GM12865 (cell line): ENCODE data around the gene PPP2R3A.

Source experiments
- DNase-seq: peaks from one replicate; pipeline ENCODE4 v3.0.0; 2010; ENCODE audit warnings: low read depth
- H3K4me3 ChIP-seq: 2 replicates; pipeline ENCODE4 v1.5.1; 2011; ENCODE audit warnings: mild to moderate bottlenecking, low read depth, low read length, control low read depth
- TF ChIP-seq, protein P1 (sequence below): IDR thresholded peaks from 2 replicates; pipeline ENCODE4 v1.5.1; 2011; ENCODE audit warnings: low read length, control low read depth, low read depth, inconsistent platforms; ENCODE audit not compliant: insufficient read depth; ENCODE audit errors: missing control alignments

Gene PPP2R3A

DNA sequence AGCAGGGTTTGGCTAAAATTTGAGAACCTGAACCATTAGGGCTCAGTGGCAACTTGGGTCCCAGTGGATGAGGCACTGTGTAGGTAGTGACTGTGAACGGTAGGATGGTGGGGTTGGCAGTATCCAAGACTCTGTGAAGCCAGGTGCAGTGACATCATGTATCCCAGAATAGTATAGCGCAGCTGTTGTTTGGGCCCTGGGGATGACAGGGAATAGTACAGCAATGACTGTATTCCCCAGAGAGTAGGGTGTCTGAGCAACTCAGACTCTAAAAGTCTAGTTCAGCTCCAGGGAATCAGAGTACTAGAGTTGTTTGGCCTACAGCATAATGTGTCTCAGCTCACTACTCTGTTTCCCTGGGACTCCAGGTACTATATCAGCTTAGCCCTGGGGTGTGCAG is 20.7 kb upstream of the PPP2R3A start:
- no peak for DNase-seq
- TF ChIP-seq, protein P1, sequence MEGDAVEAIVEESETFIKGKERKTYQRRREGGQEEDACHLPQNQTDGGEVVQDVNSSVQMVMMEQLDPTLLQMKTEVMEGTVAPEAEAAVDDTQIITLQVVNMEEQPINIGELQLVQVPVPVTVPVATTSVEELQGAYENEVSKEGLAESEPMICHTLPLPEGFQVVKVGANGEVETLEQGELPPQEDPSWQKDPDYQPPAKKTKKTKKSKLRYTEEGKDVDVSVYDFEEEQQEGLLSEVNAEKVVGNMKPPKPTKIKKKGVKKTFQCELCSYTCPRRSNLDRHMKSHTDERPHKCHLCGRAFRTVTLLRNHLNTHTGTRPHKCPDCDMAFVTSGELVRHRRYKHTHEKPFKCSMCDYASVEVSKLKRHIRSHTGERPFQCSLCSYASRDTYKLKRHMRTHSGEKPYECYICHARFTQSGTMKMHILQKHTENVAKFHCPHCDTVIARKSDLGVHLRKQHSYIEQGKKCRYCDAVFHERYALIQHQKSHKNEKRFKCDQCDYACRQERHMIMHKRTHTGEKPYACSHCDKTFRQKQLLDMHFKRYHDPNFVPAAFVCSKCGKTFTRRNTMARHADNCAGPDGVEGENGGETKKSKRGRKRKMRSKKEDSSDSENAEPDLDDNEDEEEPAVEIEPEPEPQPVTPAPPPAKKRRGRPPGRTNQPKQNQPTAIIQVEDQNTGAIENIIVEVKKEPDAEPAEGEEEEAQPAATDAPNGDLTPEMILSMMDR: no peak
- no peak overlapping the region for H3K4me3 ChIP-seq

DNA sequence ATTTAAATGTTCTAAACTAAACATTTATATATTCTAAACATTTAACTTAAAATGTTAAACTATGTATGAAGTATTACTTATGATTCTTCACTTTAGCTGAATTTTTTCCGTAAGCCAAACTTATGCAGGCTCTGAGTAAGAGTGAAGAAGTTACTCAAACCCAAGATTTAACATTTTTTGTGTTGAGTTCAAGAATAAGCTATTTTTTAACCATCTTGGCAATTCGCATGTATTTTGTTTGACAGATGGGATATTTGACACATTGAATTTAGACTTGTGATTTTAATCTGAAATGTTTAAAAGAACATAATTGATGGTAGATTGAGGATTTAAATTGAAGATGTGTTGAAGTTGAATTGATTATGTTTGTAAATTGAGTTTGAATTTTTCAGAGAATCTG is 14.6 kb upstream of the PPP2R3A start:
- no peak overlapping the region for H3K4me3 ChIP-seq
- DNase-seq: no peak
- TF ChIP-seq, protein P1: no peak

DNA sequence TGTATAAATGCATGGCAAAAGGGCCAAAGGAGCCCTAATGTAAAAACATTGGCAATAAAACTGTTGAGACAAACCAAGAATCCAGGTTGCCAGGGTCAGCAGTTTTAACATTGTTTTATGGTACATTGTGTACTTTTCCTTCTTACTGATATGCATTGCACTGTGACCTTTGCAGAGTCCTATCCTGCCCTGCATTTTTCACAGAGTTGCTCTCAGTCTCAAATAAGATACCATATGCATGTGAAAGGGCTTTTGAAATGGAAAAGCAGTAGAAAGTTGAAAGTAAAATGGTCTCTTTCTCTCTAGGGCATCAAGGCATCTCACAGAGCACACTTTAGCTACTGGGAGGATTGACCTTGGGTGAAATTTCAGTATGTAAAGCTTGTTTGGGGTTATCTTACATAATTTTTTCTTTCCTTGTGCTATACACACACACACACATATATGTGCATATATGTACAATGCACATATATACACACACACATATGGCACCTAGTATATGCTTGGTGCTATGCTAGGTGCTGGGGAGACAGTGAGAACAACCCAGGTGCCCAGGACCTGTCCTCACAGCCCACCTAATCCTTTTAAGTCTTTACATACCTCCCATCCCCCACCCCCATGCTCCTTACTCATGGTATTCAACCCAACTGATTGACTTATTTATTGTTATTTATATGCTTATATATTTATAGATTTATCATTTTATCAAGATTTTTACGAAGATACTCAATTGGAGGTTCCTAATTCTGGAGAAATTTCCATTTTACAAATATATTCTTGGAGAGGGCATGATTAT is 1.2 kb upstream of the PPP2R3A start:
- no peak for DNase-seq
- no peak overlapping the region for H3K4me3 ChIP-seq
- TF ChIP-seq, protein P1: no peak

DNA sequence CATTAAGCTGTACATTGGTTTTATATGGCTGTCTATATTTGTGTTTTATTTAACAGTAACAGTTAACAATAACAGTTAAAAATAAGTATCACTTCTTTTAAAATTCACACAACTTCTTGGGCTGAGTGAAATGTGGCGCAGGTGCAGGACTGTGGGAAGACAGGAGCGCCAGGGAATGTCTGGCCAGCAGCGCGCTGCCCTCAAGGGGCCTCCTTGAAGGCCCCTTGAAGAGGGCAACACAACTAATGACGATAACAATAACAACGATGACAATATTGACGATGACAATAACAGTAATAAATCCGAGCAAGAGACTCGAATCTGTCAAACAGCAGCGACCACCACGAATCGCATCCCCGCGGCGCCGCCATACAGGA is 411 bp upstream of the PPP2R3A start:
- TF ChIP-seq, protein P1: no peak
- no peak for DNase-seq
- H3K4me3 ChIP-seq: no peak overlapping the region

- DNase-seq: no peak
These were observed 888 bp downstream of the PPP2R3A start for GRCh38 chr3:135966271-135966961.

GRCh38 chr3:135966962-135967274 is 1.4 kb downstream of the PPP2R3A start:
- no peak overlapping the region for H3K4me3 ChIP-seq
- DNase-seq: no peak
- TF ChIP-seq, protein P1: no peak

More at GRCh38 chr3:135966271-135966961, 888 bp downstream of the PPP2R3A start:
- peak overlapping the region; percentile 47 for H3K4me3 ChIP-seq
- TF ChIP-seq, protein P1: no peak
